HG02678 (cell line): ENCODE results near the gene CRK.
"Not testable (repeated sequence)": the region's sequence is repeated elsewhere in the genome, so short reads cannot be mapped to it uniquely, and the experiment has no call there.

Source experiments
- ATAC-seq: cut with Tn5 transposase; IDR thresholded peaks from one replicate; pipeline ENCODE4 v1.9.1; 2021; ENCODE audit warnings: mild to moderate bottlenecking, moderate library complexity; ENCODE audit not compliant: unreplicated experiment

Gene CRK

DNA sequence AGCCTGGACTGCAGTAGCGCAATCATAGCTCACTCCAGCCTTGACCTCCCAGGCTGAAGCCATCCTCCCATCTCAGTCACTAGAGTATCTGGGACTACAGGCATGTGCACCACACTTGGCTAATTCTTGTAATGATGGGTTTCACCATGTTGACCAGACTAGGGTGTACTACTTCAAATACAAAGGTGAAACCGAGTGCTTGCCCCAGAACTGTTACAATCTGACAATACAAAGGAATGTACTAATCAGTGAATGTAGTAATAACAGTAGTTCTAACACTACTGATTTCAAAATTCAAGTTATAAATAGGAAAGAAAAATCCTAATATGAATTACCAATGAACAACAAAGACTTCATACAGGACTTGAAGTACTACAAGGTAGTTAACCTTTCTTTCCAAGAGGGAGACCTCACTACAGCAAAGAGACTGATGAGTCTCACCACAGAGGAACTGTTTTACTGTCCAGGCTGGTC, 24.4 kb downstream of the CRK start:
- no peak for ATAC-seq

DNA sequence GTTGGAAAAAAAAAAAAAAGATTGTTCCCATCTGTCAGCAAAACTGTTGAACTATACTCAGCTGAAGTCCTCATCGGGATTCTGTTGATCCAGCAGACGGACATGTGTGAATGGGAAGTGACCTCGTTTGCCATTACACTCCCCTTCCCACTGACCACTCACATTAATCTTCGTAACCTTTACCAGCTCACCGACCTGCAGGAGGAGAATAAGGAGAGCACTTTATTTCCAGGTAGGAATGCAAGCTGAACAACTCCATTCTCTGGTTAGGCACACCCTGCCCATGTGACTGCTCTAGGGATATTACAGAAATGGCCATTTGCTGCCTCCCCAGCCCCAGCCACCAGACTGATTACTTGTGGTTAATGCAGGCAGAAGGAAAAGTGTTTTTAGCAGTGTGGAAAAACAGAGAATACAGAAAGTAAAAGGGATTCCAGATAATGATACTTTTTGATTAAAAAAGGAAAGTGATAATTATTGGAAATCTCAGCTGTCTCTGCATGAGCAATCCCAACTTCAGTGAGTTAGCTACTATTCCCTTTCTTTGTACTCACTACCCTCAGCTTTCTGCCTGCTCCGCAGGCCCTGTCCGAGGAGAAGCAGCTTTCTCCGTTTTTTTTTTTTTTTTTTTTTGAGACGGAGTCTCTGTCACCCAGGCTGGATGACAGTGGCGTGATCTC, 32.4 kb downstream of the CRK start:
- no peak for ATAC-seq

DNA sequence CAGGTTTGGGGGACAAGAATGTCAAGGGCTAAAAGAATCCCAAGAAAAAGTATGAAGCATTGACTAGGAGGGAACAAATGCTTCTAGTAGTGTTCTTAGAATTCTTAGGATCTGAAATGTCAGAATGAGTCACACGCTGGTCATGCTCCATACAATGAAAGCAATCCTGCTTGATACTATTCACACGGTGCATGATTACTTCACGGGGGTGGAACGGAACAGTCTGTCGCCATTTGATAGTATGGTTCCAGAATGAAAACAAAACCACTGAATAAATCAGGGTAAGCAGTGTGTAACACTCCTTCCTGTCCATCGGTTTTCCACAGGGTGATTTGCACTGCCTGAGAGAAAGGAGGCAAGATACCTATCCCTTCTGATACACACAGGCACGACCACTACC, 33.1 kb downstream of the CRK start:
- ATAC-seq: no peak

DNA sequence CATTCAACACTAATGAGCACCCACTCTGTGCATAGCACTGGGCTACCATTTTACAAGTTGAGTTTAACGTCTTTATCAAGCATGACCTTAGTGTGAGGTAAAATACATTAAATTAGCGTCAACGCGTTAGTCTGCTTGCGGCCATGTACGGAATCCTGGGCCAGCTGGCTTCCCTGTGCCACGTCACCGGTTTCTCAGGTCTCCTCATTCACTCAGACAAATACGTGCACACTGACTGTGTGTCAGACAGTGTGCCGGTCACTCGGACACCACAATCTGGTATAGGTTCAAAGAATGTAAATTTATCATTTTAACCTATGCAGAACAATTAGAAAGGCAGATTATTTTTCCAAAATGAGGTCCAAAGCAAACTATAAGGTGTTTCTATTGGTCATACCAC, 34.6 kb downstream of the CRK start:
- ATAC-seq: no peak

DNA sequence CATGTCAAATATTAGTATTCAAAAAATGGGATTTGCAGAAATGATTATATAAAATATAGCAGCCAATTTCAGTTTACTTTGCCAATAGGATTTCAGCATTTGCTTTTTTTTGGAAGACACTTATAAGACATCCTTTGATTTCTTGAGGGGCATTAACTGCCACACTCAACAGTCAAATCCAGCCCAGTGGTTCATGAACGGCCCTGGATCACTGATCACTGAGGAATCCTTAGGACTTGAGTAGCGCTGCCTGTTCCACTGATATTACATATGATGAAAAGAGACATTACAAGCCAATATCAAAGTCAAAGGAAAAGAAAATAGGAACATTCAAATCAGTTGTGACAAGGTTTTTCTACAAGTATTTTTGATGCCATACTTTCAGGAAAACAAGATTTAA, 35.1 kb downstream of the CRK start:
- ATAC-seq: no peak

DNA sequence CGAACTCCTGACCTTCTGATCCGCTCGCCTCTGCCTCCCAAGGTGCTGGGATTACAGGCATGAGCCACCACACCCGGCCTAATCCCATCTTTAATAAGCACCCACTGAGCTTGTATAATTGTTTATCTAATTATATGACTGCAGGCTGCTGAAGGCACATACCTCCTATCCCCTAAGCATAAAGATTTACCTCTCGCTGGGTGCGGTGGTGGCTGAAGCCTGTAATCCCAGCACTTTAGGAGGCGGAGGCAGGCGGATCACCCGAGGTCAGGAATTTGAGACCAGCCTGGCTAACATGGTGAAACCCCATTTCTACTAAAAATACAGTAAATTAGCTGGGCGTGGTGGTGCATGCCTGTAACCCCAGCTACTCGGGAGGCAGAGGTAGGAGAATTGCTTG, 35.9 kb downstream of the CRK start:
- no peak for ATAC-seq

DNA sequence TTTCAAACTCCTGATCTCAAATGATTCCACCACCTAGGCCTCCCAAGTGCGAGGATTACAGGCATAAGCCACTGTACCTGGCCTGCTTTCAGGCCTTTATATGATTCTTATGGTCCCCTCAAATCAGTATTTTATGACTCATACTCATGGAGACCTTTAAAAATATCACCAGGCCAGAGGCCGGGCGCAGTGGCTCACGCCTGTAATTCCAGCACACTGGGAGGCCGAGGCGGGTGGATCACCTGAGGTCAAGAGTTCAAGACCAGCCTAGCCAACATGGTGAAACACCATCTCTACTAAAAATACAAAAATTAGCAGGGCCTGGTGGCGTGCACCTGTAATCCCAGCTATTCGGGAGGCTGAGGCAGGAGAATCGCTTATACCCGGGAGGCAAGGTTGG, 37.6 kb downstream of the CRK start:
- not testable (repeated sequence) for ATAC-seq

DNA sequence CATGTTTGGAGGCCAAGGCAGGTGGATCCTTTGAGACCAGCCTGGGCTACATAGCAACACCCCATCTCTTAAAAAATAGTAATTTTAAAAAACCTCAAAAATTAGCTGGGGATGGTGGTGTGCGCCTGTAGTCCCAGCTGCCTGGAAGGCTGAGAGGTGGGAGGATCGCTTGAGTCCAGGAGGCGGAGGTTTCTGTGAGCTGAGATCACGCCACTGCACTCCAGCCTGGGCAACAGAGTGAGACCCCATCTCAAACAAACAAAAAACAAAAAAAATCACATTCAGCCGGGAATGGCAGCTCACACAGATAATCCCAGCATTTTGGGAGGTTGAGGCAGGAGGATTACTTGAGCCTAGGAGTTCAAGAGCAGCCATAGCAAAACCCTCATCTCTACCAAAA, 39.6 kb downstream of the CRK start:
- ATAC-seq: no peak

DNA sequence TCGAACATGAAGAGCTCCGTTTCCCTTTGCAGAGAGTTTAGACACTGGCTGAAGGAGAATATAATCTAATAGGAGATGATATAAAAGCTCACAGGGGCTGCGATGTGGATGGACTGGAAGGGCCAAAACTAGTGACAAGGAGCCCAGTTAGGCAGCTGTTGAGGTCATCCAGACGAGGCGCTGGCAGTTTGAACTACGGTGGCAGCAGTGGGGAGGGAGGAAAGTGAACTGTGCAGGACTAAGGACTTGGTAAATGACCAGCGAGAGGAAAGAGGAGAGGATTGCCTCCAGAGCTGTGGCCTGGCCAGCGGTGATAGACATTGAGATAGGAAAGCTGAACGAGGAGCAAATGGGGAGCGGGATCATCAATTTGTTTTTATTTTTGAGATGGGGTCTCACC, 41.4 kb downstream of the CRK start:
- ATAC-seq: no peak

DNA sequence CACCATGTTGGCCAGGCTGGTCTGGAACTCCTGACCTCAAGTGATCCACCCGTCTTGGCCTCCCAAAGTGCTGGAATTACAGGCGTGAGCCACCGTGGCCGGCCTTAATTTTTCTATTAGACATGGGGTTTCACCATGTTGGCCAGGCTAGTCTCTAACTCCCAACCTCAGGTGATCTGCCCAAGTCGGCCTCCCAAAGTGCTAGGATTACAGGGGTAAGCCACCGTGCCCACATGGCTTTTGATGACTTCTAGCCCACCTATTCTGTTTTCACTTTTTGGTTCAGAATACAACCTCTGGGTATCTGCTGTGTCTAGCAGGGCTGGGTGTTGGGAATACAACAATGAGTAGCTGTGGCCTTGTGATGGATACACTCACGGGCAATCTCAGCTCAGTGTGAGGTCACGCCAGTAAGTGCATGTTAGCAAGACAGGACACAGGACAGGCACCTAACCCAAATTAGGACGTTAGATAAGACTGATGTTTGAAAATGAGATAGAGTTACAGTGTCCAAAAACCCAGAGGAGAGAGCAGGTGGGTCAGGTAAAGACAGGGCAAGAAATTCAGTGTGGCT, 41.9 kb downstream of the CRK start:
- no peak for ATAC-seq

DNA sequence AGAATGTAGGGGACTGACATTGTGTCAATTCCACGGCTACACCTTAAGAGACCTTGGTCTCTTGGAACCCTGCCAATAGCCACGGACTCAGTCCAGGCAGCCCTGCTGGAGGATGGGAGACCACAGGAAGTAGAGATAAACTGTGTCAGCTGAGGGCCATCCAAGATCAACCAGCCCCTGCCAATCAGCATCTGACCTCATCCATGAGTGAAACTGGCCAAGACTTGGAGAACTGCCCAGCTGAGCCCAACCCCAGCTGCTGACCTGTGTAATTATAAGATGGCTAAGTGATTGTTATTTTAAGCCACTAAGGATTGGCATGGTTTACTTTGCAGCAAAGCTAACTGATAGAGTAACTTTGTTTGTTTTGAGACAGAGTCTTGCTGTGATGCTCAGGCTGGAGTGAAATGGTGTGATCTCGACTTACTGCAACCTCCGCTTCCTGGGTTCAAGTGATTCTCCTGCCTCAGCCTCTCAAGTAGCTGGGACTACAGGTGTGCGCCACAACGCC, 42.7 kb downstream of the CRK start:
- ATAC-seq: no peak

DNA sequence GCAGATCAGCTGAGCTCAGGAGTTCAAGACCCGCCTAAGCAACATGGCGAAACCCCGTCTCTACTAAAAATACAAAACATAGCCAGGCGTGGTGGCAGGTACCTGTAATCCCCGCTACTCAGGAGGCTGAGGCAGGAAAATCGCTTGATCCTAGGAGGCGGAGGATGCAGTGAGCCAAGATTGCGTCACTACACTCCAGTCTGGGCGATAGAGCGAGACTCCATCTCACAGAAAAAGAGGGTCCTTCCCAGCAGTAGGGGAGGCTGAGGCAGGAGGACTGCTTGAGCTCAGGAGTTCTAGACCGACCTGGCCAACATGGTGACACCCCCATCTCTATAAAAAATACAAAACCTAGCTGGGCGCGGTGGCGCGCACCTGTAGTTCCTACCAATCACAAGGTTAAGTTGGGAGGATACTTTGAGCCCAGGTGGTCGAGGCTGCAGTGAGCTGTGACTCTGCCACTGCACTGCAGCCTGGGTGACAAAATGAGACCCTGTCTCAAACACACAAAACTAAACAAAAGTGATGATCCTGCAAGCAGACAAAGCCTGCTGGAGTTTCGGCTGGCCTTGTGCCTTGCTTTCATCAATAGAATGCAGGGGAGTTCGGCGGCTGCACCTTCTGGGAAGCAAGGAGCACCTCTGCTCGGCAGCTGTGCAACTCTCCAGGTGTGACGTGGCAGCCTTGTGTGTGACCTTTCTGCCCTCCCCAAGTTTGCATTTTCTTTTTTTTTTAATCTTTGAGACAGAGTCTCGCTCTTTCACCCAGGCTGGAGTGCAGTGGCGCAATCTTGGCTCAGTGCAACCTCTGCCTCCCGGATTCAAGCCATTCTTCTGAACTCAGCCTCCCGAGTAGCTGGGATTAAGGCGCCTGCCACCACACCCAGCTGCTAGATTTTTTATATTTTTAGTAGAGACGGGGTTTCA, 43.6 kb downstream of the CRK start:
- ATAC-seq: no peak

DNA sequence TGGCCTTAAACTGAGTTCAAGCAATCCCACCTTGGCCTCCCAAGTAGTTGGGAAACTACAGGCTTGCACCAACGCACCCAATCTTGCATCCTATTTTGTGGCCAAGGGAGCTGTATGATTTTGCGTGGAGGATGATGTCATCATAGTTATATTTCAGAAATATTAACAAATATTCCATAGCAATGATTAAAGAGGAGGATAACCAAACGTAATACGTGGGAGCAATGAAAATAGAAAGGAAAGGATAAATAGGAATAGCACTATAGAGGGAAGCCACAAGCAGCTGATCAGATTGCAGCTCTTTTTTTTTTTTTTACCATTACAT, 53.8 kb downstream of the CRK start:
- no peak for ATAC-seq

DNA sequence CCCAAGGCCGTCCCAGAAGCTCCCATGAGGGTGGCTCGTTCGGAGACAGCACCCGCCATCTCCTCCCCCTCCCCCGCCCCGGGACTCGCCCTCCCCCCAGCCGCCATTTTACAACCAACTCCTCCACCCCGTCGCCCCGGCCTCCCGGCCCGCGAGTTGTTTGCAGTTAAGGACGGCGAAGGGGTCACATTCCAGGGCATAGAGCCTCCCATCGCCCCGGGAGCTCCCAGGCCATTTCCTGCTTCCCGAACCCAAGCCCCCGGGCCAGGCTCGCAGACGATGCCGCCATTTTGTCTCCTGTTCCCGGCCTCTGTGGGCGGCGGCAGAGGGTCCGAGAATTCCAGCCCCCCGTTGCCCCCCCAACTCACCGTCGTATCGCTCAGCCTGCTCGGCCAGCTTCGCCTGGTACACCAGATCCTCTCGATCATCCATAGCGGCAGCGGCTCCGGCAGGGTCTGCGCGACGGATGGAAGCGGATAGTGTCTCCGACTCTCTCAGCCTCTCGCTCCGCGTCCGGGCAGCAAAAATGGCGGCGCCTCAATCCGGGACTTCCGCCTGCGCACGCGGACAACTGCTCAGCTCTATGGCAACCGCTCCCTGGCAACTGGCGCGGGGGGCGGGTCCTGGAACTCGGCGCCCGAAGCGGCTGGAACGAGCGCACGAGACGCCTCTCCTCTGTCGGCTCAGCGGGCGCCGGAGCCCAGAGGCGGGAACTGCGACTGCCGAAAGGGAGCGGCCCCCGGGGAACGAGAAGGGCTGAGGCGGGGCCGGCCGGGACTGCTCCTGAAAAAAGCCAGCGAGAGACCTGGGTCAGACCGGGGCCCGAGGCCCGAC, 56.1 kb downstream of the CRK start, which contains the start of gene YWHAE:
TSS of gene YWHAE (minus strand) at position 544 of the 834 bp plus-strand sequence. CDS start at position 432, 112 bp downstream.
- peak; percentile 88 for ATAC-seq

DNA sequence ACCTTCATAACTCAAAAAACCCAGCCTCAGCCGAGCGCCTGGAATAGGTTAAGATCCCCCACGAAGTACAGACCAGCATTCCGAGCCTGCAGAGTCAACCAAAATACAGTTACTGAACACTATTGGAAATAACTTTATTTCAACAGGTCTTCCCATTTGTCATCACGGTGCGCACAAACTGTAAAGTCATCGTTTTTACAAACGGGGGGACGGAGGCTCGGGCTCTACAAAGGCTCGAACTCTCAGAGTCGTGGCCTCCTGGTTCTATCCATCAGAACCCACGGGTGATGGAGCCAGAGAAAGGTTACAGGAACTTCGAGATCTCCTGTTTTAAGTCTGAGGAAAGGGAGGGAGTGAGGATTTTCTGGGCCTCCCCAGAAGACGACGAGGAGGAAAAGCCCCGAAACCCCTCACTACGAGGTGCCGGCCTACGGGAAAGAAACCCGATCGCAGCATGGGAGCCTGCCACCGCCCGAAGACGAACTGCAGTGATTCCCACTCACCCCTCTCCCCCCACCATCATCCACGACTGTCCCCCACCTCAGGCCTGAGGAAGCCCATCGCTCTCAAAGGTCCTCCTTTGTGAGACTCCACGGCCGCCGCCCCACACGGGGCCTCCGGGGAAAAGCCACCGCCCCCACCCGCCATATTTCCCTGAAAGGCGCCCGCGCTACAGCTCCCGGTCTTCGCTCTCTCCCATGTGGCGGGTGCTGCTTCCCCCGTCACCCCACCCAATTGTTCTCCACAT, 56.9 kb downstream of the CRK start:
- ATAC-seq: peak; percentile 7

DNA sequence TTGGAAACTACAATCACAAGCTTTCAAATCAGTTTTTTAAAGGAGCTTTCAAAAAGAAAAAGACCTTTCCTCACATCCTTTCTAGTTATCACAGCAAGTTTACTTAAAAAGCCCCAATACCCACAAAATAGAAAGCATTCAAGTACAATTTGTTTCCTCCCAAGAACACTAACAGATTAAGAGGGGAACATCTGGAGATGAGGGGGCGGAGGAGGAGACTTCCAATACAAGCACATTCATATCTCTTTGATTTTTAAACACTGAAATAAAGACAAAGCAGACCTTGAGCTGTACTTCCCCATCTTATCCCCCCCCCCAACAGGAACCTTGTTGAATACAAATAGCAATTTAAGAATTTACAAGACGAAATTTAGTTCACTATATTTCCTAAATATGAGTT, 58.0 kb downstream of the CRK start:
- no peak for ATAC-seq

DNA sequence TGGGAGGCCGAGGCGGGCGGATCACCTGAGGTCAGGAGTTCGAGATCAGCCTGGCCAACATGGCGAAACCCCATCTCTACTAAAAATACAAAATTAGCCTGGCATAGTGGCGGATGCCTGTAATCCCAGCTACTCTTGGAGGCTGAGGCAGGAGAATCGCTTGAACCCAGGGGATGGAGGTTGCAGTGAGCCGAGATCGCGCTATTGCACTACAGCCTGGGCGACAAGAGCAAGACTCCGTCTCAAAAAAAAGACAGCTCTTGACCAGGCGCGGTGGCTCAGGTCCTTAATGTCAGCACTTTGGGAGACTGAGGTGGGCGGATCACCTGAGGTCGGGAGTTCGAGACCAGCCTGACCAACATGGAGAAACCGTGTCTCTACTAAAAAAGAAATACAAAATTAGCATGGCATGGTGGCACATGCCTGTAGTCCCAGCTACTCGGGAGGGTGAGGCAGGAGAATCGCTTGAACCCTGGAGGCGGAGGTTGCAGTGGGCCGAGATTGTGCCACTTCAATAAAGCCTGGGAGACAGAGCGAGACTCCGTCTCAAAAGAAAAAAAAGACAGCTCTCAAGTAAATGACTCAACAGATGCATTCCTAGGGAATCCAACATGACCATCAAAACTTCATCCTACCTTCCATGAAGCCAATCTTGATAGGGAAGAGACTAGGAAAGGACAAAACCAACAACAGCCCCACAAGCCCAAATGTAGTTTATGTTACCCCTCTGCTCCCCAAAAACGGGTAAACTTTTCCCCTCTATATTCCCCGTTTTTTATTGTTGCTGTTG, 60.0 kb downstream of the CRK start:
- ATAC-seq: not testable (repeated sequence)

DNA sequence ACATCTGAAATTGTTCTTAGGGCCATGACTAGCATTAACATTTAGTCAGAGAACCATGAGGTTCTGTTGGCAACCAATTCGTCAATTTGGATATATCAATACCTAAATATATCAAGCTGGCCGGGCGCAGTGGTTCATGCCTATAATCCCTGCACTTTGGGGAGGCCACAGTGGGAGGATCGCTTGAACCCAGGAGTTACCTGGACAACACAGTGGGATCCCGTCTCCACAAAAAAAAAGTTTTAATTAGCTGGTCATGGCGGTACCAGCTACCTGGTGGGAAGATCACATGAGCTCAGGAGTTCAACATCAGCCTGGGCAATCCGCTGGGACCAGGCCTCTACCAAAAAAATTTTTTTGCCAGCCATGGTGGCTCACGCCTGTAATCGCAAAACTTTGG, 64.5 kb downstream of the CRK start:
- ATAC-seq: no peak
